GM13977 (cell line): ENCODE measurements around the gene ZDHHC3.

Source experiments
- DNase-seq: peaks from one replicate; pipeline ENCODE4 v3.0.0; 2012; ENCODE audit warnings: low spot score
- in situ Hi-C: fragments of 300-500 bp; cut with MboI; formaldehyde crosslinking; loops from one replicate; pipeline ENCODE4 v1.12.0; 2022; ENCODE audit warnings: low sequenced_read_pairs, low pct_unique_long_range_greater_than_20kb, mixed read lengths, inconsistent platforms; ENCODE audit not compliant: unreplicated experiment
- TF ChIP-seq, protein P1 (sequence below): IDR thresholded peaks from 2 replicates; pipeline ENCODE4 v1.5.1; 2012; ENCODE audit warnings: mild to moderate bottlenecking, control low read depth; ENCODE audit not compliant: insufficient read depth; ENCODE audit errors: extremely low read depth, missing control alignments

ZDHHC3 gene

DNA sequence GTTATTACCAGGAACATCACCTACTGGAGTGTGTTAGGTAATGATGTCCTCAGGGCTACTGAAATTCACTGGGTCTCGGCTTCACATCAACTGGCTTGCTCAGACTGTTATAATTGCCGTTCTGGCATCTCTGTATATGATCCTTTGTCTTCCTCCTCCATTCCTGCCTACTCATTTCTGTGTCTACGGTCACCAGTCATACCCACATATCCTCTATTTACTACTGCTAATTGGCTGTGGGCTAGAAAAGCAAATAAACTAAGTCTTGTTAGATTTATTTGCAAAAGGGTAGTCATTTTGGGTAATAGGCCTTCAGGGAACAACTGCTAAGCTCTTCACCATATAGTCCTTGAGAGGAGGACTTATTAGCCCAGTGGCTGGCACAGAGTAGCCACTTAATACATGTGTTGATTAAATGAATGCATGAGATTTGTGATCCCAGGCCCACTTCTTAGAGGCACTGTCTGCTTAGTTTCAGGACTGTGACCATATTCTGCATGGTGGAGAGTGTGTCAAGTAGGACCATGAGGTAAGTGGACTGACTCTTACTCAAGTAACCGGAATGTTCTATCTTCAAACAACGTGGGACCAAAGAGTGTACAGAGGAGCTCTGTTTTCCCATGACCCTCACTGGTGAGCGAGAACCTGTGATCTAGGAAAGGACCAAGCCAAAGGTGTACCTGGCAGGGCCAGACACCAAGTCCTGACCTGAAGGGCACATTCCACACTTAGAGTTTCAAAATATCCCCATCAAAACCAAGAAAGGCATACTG, 13.2 kb downstream of the ZDHHC3 start:
- in situ Hi-C loops: no loop called here
- DNase-seq: no peak
- TF ChIP-seq, protein P1, sequence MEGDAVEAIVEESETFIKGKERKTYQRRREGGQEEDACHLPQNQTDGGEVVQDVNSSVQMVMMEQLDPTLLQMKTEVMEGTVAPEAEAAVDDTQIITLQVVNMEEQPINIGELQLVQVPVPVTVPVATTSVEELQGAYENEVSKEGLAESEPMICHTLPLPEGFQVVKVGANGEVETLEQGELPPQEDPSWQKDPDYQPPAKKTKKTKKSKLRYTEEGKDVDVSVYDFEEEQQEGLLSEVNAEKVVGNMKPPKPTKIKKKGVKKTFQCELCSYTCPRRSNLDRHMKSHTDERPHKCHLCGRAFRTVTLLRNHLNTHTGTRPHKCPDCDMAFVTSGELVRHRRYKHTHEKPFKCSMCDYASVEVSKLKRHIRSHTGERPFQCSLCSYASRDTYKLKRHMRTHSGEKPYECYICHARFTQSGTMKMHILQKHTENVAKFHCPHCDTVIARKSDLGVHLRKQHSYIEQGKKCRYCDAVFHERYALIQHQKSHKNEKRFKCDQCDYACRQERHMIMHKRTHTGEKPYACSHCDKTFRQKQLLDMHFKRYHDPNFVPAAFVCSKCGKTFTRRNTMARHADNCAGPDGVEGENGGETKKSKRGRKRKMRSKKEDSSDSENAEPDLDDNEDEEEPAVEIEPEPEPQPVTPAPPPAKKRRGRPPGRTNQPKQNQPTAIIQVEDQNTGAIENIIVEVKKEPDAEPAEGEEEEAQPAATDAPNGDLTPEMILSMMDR: no peak

DNA sequence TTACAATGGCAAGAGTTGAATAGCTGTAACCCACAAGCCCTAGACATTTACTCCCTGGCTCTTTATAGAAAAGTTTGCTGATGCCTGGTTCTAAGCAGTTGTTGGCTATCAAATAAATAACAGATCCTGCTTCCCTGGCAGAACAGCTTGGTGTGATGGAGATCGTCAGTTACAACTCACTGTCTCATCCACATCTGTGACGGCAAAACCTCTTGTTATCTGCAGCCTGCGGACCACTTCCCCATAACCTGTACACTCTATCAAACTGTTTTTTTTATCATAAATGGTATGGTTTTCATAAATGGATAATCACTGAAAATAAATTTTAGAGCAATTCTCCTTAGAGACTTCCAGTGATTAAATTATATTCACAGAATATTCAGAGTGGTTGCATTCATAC, 14.1 kb downstream of the ZDHHC3 start:
- TF ChIP-seq, protein P1: no peak
- in situ Hi-C loops: no loop called here
- no peak for DNase-seq

DNA sequence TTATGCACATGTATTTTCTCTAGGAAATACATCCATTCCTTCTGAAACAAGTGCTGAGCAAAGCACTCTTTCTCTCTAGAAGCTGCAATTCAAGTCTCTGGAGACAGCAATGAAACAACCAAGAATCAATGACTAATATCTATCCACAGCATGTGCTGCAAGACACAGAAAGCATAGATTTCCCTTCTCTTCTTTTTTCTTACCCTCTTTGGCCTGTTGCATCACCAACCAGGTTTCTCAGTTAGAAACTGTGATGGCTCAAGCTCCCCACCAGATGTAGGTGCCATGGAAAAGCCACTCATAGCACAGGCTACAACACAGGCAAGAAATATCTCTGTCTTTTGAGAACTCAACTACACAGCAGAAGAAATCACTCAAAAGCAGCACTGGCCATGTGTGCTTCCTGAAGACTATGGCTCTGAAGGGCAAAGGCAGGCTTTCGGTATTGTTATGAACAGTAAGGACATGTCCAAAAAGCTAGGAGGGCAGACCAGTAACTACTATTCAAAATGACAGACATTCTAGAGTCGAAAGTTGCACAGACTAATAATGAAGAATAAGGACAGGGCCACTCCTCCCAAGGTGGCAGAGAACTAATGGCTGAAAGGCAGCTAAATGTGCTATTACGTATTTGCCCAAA, 15.5 kb downstream of the ZDHHC3 start:
- no peak for DNase-seq
- in situ Hi-C loops: no loop called here
- TF ChIP-seq, protein P1: no peak

DNA sequence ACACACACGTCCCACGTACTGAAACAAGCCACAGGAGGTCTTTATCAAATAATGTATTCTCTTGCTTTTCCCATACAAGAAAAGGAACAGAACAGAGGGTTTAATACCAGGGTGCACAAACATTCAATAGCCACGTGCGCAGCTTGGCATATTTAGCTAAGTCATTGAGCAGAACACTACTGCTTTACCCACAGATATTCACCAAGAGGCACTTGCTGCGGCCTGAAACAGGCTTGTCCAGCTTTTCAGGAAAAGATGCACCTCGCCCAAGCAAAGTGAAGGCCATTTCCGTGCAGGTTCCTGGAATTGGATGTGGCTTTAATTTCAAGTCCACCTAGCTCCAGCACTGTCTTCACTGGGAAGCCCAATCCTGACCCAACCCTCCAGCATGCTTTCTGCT, 17.6 kb downstream of the ZDHHC3 start:
- no peak for DNase-seq

DNA sequence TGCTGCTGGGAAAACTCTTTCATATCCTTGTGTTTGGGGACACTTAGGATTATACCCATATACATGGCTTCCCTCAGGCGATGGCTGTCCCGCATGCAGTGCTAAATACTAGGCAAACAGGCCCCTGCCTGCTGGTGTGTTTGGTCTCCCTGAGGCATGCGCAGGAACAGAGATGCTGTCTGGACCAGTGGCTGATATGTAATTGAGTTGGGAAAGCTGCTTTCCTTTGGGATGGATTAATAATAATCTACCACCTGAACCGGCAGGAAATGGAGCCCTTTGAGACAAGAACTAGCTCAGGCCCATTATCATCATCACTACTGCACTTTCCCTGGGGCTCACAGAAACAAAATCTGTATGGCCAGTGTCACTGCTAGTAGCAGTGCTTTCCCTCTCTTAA, 18.0 kb downstream of the ZDHHC3 start:
- in situ Hi-C loops: no loop called here
- TF ChIP-seq, protein P1: no peak
- no peak for DNase-seq

More for the DNA sequence above, 17.6 kb downstream of the ZDHHC3 start:
- TF ChIP-seq, protein P1: no peak
- in situ Hi-C loops: no loop called here

DNA sequence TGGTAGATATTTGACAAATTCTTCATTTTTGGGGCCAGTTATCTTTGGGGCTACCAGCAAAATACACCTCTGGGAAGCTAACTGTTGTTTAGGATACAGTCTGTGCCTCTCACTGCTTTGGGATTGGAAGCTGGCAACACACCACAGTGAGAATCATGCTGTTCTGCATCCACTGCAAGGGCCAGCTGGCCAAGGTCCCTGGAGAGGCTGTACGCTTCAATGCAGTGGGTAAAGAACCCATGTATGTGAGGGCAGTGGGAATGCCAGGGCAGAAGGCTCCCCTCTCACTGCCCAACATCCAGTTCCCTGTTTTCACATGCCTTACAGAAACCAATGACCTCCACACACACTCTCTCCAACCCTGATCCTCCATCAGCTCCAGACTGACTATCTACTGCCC, 20.1 kb downstream of the ZDHHC3 start:
- no peak for DNase-seq
- TF ChIP-seq, protein P1: no peak
- in situ Hi-C loops: no loop called here
